ENCODE measurements around the gene MPZL3.

Gene MPZL3

DNA sequence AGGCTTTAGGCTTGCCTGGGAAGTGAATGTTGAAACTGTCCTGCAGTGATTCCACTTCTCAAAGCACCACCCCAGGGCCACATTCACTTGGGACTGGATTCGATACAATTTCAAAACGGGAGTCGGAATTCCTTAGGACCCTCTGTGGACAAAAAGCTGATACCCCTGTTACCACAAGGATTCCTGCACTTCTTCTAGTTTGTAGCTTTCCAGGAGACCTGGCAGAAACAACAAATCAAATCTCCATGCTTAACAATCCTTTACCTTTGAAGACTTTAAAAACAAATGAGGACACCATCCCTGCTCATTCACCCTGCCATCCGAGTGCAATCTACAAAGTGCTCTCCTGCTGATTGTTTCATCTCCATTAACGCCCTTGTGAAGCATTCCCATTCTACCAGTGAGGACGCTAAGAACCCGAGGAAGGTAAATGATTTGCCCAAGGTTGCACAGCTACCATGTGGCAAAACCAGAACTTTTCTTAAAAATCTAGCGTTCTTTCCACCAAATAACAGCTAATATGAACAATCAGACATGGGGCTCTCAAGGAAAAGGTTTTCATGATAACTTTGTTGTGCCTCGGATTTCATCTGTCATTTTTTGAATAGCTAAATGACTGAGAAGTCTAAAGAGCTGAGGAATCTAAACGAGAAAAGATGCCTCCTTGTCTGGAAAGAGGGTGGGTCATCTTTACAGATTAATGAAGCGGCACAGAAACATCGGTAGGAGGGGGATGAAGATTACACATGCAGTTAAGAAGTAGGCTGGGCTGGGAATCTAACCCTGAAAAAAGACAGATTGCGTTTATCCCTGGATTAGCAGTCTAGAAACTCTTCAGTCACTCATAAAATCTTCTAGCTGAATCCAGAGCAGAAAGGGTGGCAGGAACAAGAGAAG is 12.7 kb upstream of the MPZL3 start:
- no peak for DNase-seq (ENCODE audit: low read depth in 2 of 3, low spot score in 2 of 3)

DNA sequence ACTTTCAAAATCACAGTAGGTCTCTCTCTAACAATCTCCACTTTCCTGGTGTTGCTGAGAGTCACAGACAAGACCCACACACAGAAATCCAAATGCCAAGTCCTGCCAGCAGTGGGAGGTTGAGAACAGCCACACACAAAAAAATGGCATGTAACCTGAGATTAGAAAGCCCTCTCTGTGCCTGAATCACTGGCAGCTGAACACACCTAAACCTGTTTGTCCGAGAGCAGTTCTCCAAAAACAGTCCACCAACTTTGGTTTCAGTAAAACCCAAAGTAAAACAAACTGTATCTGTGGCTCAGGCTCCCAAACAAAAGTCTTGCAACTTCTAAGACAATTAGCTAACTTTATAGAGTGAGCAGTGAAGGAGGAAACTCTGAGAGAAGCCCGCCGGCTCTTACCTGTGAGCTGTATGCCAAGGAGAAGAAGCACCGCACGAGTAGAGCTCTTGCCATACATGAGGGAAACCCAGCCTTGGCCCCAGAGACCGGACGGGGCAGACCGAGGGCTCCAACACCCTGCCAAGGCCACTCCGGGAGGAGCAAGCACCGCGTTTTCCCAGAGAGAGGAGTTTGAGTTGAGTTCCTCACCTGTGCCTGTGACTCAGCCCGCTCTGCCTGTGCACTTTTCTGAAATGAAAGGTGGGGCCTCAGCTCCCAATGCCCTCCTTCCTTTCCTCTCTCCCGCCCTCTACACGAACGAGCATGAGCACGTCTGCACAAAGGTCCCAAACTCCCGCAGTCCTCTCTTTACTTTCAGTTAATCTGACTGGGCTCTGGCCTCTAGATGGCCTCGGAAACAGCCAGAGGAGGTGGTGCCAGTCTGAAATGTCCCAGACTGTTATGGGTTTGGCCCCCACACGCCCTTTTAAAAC is 11.8 kb upstream of the MPZL3 start, which contains the start of gene MPZL2:
Gene MPZL2, minus strand, starts transcription at position 603 of the 874 bp plus-strand sequence. Its CDS starts 144 bp downstream, at position 459.
- DNase-seq (ENCODE audit: low read depth in 2 of 3, low spot score in 2 of 3), result no peak

DNA sequence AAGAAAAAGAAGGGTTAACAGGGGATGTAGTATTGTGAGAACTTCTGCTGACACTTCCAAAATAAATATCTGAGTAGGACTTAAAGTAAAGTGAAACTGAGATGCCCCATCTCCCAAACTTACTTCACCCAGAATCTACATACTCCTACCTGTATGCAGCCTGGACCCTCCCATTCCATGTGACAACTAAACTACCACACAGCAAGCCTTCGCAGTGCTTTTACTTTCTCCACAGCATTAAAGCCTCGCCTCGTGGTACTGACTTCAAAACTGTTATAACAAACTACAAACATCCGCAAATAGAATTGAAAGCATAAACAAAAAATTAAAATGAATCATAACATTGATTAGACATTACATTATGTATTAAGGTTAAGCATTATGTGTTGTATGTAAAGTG is 10.9 kb upstream of the MPZL3 start:
- DNase-seq (ENCODE audit: low read depth in 2 of 3, low spot score in 2 of 3), result no peak

DNA sequence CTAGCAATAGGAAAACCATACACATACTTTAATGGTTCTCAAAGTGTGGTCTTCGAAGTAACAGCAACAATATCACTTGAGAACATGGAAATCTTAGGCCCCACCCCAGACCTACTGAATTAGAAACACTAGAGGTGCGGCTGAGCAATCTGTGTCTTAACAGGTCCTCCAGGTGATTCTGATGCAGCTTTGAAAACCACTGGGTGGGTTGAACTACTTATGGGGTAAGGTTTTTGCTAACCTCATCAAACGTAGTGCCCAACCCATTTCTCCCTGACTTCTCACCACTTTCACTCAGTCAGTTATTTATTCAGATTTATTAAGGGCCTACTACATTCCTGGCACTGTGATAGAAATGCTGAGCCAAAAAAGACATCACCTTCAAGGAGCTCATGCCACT is 8.2 kb upstream of the MPZL3 start:
- no peak for DNase-seq (ENCODE audit: low read depth in 2 of 3, low spot score in 2 of 3)

DNA sequence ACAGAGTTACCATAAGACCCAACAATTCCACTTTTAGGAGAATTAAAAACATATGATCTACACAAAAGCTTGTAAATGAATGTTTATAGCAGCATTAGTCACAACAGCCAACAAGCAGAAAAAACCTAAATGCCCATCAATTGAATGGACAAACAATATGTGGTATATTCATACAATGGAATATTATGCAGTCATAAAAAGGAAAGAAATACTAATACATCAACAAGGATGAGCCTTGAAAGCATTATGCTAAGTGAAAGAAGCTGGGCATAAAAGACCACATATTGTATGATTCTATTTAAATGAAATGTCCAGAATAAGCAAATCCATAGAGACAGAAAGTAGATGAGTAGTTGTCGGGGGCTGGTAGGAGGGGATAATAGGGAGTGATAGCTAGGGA is 7.0 kb upstream of the MPZL3 start:
- DNase-seq (ENCODE audit: low read depth in 2 of 3, low spot score in 2 of 3), result no peak

DNA sequence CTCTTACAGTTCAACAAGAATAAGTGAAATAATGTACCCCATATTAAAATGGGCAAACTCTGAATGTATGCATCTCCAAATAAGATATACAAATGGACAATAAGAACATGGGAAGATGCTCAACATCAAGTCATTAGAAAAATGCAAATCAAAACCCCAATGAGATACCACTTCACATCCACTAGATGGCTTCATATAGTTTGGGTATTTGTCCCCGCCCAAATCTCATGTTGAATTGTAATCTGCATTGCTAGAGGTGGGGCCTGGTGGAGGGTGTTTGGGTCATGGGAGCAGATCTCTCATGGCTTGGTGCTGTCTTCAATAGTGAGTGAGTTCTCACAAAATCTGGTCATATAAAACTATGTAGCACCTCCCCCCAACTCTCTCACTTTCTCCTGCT is 6.2 kb upstream of the MPZL3 start:
- no peak for DNase-seq (ENCODE audit: low read depth in 2 of 3, low spot score in 2 of 3)

DNA sequence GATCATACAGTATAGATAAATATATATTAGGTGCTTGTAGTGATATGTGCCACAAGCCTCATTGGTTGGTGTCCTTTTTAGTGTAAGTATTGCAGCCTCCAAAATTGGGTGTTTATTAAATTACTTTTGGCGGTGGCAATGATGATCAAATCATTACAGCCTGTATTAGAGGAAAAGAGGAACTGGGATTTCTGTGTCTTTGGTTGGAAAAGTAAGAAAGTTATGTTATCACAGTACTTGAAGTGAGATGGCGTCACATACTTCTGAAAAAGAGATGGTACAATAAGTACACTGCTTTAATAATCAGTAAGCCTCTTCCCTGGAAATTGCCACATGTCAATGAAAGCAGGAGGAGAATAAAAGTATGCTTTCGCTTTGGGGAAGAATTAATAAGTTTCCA is 523 bp upstream of the MPZL3 start:
- no peak for DNase-seq (ENCODE audit: low read depth in 2 of 3, low spot score in 2 of 3)

DNA sequence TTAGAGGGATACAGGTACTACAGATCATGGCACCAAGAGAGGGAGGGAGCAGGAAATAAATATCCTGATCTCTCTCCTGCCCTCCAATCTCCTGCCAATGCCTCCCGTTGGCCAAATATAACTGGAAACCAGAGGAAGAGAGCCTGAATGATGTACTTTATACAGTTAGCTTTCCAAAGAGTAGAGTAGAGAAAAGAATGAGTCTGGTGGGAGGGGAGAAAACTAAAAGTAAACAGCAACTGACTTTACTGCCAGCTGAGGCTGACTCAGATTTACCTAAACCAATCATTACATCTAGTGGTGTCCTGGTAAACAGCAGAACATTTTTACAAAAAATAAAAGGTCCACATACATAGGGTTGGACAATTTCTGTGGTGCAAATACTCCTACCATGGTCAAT is 5.1 kb downstream of the MPZL3 start:
- no peak for DNase-seq (ENCODE audit: low read depth in 2 of 3, low spot score in 2 of 3)

DNA sequence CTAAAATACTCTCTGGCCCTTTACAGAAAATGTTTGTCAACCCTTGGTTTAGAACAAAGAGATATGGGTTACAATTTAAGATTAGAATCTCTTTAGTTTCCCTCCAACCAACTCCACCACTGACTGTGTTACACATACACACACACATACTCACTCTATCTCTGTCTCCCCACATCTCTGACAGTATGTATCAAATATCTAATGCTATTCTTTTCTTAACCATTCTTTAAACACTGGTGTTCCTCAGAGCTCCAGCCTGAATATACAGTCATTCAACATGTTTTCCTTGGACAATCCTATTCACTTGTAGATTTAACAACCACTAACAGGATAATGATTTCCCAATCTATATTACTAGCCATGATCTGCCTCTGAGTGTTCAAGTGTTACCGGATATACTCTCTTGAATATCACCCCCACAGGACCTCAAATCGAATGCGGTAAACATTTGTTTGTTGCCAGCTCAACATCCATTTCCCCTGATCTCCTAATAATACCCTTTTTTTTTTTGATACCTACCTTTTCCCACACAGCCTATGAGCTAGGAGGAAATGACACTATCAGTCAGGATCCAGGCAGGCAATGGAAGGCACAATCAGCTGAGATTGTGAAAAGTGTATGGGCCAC is 6.1 kb downstream of the MPZL3 start:
- DNase-seq (ENCODE audit: low read depth in 2 of 3, low spot score in 2 of 3), result no peak

DNA sequence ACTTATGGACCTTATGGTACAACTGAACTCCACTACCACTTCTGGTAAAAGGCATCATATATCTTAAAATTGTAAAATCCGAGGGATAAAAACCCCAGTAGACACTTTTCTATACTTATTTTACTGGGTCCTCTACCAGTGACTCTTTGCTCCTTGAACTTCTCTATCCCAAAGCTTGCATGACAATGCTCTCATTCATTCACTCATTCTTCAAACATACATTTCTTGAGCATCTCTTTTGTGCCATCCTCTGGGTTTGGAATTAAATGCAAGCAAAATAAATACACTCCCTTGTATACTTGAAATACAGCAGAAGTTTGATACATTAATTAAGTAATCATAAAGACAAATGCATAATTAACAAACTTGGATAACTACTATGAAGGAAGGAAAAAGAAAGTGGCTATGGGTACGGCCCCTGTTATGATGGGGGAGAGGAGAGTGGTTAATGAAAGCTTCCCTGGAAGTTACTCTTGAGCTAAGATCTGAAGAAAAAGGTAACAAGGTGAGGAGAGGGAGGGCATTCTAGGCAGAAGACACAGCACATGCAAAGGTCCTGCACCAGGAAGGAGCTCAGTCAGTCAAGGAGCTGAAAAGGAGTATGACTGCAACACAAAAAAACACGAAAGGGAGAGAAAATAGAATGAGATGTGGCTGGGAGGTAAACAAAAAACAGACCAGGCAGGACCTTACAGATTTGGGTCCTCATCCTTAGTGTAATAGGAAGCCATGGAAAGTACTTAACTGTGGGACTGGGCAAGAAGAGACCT is 8.0 kb downstream of the MPZL3 start:
- DNase-seq (ENCODE audit: low read depth in 2 of 3, low spot score in 2 of 3), result no peak

DNA sequence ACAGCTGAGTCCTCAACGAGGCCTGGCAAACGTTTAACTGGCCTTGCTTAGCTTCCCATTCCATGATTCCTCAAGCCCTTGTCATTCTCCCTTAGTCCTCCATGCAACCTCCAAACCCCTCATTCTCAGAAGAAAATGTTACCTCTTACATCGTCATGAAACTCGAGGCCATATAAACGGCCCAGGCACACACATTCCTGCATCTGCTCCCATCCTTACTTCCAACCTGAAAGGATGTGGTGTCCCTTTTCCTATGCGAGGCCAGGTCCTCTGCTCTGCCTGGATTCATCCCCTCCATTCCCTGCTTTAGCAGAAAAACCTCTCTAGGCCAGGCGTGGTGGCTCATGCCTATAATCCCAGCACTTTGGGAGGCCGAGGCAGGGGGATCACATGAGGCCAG is 9.0 kb downstream of the MPZL3 start:
- no peak for DNase-seq (ENCODE audit: low read depth in 2 of 3, low spot score in 2 of 3)

DNA sequence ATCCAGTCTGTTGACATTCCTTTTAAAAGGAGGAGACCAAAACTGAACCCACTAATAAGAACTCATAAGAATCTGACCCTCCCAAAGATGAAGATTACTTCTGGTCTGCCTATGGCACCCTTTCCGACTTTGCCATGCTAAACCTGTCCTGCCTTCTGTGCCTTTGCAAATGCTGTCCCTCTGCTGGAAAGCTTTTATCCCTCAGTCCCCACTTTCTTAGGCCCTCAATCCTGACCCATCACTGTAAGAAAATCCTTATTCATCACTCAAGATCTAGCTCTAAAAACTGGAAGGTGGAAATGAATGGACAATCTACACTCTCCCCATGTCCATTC is 10.4 kb downstream of the MPZL3 start:
- DNase-seq (ENCODE audit: low read depth in 2 of 3, low spot score in 2 of 3), result no peak

DNA sequence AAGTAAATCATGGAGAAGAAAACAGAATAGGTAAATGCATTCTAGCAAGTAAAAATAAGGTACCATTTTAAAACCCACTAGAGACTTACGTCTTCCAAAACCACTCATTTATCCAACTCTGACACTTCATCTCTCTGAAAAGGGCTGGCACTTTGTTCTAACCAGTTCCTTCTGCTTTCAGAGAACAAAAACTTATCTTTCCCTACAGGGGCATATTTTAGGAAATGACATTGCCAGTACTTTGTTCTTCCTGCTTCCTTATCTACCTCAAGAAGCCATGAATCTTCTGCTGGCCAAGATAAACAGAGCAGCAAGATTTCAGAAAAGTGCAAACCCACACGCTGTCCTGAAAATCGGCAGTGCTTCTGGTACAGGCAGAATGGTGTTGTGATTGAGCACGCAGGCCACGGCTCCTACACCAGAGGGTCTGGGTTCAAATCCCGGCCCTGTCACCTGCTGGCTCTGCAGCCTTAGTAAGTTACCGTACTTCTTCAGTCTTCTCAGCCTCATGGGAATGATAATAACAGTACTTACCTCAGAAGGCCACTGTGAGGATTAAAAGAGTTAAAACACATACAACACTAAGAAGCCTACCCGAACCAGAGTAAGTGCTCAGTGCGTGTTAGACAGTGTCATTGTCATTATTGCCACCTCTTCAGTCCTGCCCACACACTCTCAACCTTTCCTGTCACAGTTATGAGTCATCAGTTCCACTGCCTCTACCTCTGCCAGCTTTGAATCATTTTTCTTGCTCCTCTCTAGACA is 11.0 kb downstream of the MPZL3 start:
- DNase-seq (ENCODE audit: low read depth in 2 of 3, low spot score in 2 of 3), result no peak

DNA sequence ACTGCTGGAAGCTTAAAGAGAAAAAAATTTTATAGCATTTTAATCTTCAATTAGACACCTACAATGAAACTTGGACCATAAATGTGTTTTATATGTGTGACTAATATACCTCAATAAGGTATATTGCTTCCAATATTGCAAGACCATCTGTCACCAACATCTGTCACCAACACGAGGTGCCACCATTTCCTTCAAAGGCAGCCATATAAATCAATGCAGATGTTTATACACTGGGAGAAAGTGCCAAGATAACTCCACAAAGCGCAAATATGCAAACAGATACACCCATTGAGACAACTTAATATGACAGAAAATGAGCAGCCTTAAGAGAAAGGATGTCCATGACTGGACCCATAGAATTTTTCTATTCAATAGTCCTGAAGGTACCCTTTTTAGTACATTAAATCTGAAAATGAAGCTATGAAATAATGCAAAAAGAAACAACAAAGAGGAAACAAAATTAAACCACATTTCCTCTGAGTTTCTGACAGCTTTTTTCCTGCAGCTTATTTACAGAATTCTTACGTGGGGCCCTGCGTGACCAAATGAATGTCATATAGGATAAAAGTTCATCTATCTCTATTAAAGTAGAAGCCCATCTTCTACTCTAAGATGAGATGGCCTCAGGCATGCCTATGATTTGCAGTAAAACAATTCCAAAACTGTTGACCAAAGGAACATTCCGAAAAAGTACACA is 12.5 kb downstream of the MPZL3 start:
- DNase-seq (ENCODE audit: low read depth in 2 of 3, low spot score in 2 of 3), result no peak

DNA sequence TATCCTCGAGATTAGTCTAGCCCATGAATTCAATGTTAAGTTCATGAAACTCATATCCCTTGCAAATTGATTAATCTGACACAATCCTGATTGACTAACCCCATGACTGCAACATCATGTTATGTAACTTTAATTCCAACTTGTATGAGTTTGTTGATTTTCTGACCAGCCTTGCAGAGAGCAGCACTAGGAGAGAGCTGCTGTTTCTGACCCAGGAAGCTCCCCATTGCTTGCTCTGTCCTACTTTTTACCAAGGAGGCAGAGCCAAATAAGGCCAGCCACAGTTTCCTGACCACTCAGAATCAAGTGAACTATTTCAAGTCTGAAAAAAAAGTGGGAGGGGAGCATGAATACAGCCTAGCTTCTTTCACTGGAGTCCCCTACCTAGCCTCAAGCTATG is 13.2 kb downstream of the MPZL3 start:
- no peak for DNase-seq (ENCODE audit: low read depth in 2 of 3, low spot score in 2 of 3)

DNA sequence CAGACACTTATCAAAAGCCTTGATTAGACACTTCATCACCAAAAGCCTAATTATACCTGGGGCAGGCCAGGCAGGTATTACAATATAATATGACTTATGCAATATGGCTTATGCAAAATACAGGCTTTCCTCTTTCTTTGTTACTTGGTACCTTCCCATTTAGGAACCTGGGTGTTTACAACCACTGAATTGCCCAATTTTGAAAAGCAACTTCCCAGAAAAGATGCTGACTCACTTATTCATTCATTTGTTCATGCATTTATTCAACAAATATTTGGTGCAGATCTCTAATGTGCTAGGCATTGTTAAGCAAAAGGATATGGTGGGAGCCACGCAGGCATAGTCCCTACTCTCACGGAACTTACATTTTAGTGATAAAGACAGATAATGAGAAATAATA is 13.7 kb downstream of the MPZL3 start:
- DNase-seq (ENCODE audit: low read depth in 2 of 3, low spot score in 2 of 3), result no peak

DNA sequence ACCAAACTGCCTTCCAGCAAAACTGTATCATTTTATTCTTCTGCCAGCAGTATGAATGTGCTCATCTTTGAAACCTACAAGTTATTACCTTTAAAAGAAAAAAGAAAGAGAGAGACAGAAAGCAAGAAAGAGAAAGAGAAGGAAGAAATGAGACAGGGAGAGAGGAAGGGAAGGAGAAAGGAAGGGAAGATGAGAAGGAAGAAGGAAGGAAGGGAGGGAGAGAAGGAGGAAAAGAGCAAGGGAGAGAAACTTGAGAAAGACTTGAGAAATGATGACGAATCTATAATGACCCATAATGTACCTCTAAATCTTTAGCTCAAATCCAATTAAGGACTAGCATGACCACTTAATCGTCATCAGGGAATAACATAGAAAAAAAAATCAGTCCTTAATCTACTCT is 16.0 kb downstream of the MPZL3 start:
- DNase-seq (ENCODE audit: low read depth in 2 of 3, low spot score in 2 of 3), result no peak

DNA sequence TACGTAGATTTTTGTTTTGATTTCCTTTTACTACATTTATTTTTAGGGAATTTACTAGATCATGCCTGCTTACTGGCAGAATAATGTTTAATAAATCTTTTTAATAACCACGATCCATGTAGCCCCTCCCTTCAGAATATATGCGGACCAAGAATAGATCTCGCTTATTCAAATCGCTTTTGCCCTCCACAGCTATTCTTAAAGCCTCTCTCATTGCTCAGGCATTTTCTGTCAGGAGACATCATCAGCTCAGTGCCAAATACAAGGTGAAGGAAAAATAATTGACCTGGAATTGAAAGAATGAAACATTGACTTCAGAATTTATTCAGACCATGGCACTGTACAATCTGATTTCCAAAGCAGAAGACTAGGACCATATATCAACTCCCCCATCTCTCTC is 17.3 kb downstream of the MPZL3 start:
- no peak for DNase-seq (ENCODE audit: low read depth in 2 of 3, low spot score in 2 of 3)

DNA sequence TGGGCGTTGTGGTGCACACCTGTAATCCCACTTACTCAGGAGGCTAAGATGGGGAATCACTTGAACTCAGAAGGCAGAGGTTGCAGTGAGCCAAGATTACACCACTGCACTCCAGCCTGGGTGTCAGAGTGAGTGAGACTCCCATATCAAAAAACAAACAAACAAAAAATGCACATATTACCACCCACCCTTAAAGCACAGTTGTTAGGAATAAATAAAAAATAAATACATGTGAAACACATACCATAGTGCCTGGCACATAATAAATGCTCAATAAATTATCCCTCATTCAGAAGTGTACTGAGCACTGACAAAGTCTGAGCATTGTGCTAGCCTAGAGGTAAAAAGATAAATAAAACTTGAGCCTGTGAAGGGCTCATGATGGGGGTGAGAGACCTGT is 18.3 kb downstream of the MPZL3 start:
- no peak for DNase-seq (ENCODE audit: low read depth in 2 of 3, low spot score in 2 of 3)

DNA sequence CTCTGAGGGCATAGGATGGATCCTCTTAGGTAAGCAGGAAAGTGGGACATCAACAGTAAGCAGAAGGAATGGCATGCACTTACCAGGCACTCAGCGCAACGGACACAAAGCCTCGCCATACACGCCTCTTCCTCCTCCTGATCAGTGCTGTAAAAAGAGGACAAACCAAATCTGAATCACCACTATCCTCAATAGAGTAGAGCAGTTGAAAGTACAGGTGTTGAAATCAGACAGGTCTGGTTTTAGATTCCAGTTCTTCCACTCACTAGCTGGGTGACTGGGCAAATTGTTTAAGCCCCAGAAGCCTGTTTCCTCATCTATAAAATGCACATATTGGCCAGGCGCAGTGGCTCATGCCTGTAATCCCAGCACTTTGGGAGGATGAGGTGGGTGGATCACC is 18.8 kb downstream of the MPZL3 start:
- no peak for DNase-seq (ENCODE audit: low read depth in 2 of 3, low spot score in 2 of 3)

Measured in activated CD8-positive, alpha-beta memory T cell treated with anti-CD3 and anti-CD28 coated beads for 48 hours (primary cell).